Muscle layer of colon (tissue), 2 donors: Measurements from ENCODE around the gene TJAP1.
A peak's percentile ranks its signal among the peaks of the same experiment; 100 is the strongest.

ENCODE experiments used
- H3K27ac ChIP-seq: one replicate; pipeline ENCODE4 v1.7.0; 2013; ENCODE audit warnings: low read depth, mild to moderate bottlenecking, low read length, moderate library complexity
- H3K27me3 ChIP-seq, 2 donors: one replicate each; pipeline ENCODE4 v1.7.0; 2013; ENCODE audit warnings: low read length in 2 of 2, mild to moderate bottlenecking in 2 of 2; ENCODE audit not compliant: insufficient read depth in 2 of 2, control insufficient read depth in 1 of 2
- H3K36me3 ChIP-seq: one replicate; pipeline ENCODE4 v1.7.0; 2013; ENCODE audit warnings: mild to moderate bottlenecking, low read length; ENCODE audit not compliant: insufficient read depth
- H3K4me1 ChIP-seq: one replicate; pipeline ENCODE4 v1.7.0; 2013; ENCODE audit warnings: mild to moderate bottlenecking, low read length; ENCODE audit not compliant: insufficient read depth
- H3K4me3 ChIP-seq, 2 donors: one replicate each; pipeline ENCODE4 v1.7.0; 2013; ENCODE audit warnings: low read length in 2 of 2, low read depth in 1 of 2, mild to moderate bottlenecking in 1 of 2, moderate library complexity in 1 of 2
- H3K9ac ChIP-seq: one replicate; pipeline ENCODE4 v1.7.0; 2013; ENCODE audit warnings: low read length
- H3K9me3 ChIP-seq: one replicate; pipeline ENCODE4 v1.7.0; 2013; ENCODE audit warnings: mild to moderate bottlenecking, low read length
- donor health status: abdominal sarcoma.
- donor health status: Adenocarcinoma of cecum.

The TJAP1 gene, protein sequence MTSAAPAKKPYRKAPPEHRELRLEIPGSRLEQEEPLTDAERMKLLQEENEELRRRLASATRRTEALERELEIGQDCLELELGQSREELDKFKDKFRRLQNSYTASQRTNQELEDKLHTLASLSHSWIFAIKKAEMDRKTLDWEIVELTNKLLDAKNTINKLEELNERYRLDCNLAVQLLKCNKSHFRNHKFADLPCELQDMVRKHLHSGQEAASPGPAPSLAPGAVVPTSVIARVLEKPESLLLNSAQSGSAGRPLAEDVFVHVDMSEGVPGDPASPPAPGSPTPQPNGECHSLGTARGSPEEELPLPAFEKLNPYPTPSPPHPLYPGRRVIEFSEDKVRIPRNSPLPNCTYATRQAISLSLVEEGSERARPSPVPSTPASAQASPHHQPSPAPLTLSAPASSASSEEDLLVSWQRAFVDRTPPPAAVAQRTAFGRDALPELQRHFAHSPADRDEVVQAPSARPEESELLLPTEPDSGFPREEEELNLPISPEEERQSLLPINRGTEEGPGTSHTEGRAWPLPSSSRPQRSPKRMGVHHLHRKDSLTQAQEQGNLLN

DNA sequence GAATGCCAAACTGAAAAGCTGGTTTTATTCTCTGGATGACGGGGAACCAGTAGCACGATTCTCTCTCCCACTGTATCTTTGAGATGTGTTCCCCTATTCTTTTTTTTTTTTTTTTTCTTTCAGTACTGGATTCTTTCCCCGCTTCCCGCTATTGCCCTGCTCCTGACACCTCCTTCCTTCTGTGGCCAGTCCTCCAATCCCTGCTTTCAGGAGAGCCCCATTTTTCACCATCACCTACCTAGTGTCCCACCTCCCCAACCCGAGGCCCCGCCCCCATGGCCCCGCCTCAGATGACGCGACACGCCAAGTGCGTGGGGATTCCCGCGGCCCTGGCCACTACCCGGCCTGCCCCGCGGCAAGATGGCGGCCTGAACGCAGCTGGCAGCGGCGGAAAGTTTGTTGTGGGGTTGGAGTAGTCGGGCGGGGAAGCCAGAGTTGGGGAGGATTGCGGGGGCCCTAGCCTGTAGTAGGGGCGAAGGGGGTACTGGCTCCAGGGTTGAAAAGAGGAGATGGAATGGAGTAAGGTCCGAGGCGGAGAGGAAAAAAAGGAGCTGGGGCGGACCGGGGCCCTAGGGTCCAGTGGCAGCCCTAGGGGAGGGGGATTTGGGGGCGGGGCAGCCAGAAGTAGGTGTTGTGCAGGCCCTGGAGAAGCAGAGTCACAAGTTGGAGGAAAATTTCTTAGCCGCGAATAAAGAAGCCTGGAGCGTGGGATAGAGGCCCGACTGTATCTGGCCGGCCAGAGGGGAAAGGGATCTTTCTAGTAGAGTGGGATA, at the start of gene TJAP1:
Gene TJAP1, plus strand, starts transcription at position 336 of the 773 bp plus-strand sequence. CDS start 21,432 bp downstream, outside the sequence.
- no peaks in the 10 kb centered on the region for H3K36me3 ChIP-seq
- H3K9me3 ChIP-seq = no peaks in the 10 kb centered on the region
- peaks cover 26% of the 10 kb centered on the region for H3K4me1 ChIP-seq
- peak within 1 kb of the TSS; percentile 63 to 84 for H3K4me3 ChIP-seq
- H3K27me3 ChIP-seq = no peaks in the 10 kb centered on the region
- peak within 1 kb of the TSS; percentile 81 for H3K9ac ChIP-seq
- peak within 1 kb of the TSS; percentile 87 for H3K27ac ChIP-seq

DNA sequence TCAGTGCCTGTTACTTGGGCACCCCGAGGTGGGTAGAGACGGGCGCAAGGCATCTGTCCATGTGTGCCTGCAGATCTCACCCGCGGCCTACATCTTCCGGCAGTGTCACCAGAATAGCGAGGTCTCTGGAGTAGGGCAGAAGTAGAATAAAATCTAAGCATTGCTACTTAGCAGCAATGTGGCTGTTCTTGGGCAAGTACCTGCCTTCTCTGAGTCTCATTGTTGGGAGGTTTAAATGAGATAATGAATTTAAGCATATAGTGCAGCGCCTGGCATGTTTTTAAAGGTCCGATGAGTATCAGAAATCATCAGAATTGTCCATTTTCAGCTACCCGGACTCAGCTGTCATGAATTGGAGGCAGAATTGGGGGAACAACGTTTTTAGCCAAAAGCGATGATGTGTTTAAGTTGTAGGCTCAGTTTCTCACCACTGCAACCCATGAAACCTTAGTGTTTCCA, 49.2 kb upstream of the TJAP1 start:
- H3K36me3 ChIP-seq = peaks cover 12% of the 10 kb centered on the region
- H3K9ac ChIP-seq = peak overlapping the region; percentile 92
- peaks cover 9% of the 10 kb centered on the region for H3K4me1 ChIP-seq
- no peaks in the 10 kb centered on the region for H3K27me3 ChIP-seq
- no peaks in the 10 kb centered on the region for H3K9me3 ChIP-seq
- H3K4me3 ChIP-seq = peak overlapping the region; percentile 59 to 98
- peak overlapping the region; percentile 74 for H3K27ac ChIP-seq

DNA sequence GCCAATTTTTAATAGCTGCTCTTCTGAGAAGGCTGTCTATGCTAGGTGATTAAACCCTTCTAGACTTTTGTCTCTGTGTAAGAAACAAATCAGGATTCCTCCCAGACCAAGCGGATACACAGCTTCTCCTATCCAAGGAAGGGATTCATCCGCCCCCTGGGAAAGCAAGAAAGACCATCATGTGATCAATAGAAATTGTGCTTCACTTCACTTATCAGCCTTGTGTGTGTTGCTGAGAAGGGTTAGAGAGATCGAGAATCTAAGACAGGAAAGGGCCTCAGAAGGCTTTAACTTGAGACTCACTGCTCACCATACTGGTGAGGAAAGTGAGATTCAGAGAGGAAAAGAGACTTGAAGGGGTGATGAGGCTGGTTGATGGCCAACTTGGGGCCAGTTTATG, 48.5 kb upstream of the TJAP1 start:
- H3K9ac ChIP-seq = no peak overlapping the region
- peak overlapping the region in 1 of 2 donors; percentile 98 for H3K4me3 ChIP-seq
- no peak overlapping the region for H3K27ac ChIP-seq
- H3K27me3 ChIP-seq = no peaks in the 10 kb centered on the region
- peaks cover 9% of the 10 kb centered on the region for H3K4me1 ChIP-seq
- H3K36me3 ChIP-seq = peaks cover 19% of the 10 kb centered on the region
- no peaks in the 10 kb centered on the region for H3K9me3 ChIP-seq

DNA sequence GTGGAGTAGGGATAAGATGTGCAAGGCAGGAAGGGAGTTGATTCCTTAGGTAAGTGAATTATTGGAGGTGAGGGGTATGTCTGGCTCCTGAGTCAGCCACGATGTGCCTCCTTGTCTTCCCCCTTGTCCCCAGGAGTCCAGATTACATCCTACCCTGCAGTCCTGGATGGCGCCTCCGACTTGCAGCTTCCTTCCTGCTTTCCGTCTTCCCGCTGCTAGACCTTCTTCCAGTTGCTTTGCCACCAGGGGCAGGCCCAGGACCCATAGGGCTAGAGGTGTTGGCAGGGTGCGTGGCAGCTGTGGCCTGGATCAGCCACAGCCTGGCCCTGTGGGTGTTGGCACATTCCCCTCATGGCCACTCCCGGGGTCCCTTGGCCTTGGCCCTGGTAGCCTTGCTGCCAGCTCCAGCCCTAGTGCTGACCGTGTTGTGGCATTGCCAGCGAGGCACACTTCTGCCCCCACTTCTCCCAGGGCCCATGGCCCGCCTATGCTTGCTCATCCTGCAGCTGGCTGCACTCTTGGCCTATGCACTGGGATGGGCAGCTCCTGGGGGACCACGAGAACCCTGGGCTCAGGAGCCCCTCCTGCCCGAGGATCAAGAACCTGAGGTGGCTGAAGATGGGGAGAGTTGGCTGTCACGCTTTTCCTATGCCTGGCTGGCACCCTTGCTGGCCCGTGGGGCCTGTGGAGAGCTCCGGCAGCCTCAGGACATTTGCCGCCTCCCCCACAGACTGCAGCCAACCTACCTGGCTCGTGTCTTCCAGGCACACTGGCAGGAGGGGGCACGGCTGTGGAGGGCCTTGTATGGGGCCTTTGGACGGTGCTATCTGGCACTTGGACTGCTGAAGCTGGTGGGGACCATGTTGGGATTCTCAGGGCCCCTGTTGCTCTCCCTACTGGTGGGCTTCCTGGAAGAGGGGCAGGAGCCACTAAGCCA, 45.1 kb upstream of the TJAP1 start:
- peaks cover 20% of the 10 kb centered on the region for H3K36me3 ChIP-seq
- no peak overlapping the region for H3K4me3 ChIP-seq
- no peaks in the 10 kb centered on the region for H3K9me3 ChIP-seq
- no peak overlapping the region for H3K9ac ChIP-seq
- H3K27ac ChIP-seq = no peak overlapping the region
- H3K4me1 ChIP-seq = peaks cover 27% of the 10 kb centered on the region
- H3K27me3 ChIP-seq = no peaks in the 10 kb centered on the region

DNA sequence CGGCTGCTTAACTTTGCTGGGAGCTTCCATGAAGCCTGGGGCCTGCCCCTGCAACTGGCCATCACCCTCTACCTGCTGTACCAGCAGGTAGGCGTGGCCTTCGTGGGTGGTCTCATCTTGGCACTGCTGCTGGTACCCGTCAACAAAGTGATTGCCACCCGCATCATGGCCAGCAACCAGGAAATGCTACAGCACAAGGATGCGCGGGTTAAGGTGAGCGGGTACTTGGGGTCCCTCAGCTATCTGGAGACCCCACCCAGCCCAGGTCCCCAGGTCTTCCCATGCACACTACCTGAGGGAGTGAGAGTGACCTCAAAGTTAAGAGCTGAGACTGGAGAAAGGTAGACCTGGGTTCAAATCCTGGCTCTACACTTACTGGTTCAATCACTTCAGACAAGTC, 44.2 kb upstream of the TJAP1 start:
- Histone ChIP-seq H3K27me3 (no peaks in the 10 kb centered on the region), H3K4me1 (peaks cover 32% of the 10 kb centered on the region), H3K9me3 (no peaks in the 10 kb centered on the region), H3K9ac (no peak overlapping the region), H3K36me3 (peaks cover 25% of the 10 kb centered on the region), H3K27ac (no peak overlapping the region), H3K4me3 (no peak overlapping the region)

DNA sequence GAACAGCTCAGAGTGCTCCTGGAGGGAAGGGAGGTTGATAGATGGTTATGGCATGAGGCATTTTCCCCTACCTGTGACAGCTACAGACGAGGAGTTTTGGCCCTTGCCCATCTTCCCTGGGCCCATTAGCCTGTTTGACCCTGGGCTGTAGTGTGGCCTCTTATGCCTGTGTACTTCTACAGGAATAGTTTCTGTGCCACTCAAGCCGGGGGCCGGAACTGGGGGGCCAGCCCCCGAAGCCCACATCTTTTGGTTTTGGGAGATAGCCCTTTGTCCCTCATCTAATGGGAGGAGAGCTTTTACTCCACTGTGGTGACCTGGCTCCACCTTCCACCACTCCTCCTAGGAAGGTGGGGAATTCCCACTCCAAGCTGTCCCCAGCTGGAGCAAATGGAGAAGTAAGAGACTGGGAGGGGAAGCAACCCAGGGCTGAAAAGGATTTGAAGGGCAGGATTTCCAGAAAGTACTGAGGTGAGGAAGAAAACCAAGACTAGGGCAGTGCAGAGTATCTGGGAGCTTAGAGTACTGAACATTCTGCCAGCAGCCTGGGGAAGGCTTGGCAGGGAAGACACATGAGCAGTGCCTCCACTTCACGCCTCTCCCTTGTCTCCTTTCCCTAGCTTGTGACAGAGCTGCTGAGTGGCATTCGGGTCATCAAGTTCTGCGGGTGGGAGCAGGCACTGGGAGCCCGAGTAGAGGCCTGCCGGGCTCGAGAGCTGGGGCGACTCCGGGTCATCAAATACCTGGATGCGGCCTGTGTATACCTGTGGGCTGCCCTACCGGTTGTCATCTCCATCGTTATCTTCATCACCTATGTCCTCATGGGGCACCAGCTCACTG, 43.1 kb upstream of the TJAP1 start:
- H3K27ac ChIP-seq = no peak overlapping the region
- no peaks in the 10 kb centered on the region for H3K9me3 ChIP-seq
- no peak overlapping the region for H3K9ac ChIP-seq
- peaks cover 34% of the 10 kb centered on the region for H3K36me3 ChIP-seq
- H3K27me3 ChIP-seq = no peaks in the 10 kb centered on the region
- H3K4me1 ChIP-seq = peaks cover 23% of the 10 kb centered on the region
- no peak overlapping the region for H3K4me3 ChIP-seq

DNA sequence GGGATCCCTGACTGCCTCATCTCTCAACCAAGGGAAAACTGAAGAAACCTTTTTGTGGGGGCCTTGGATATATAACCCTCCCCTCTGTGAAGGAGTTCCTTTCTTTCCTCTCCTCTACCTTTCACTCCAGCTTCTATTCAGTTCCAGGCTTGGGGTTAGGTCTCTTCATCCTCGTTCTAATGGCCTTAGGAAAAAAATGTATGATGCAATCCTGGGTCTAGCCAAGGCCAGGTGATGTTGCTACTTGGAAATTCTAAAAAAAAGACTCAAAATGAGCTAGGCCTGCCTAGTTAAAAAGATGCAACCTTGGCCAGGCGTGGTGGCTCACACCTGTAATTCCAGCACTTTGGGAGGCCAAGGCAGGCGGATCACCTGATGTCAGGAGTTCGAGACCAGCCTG, 42.4 kb upstream of the TJAP1 start:
- Histone ChIP-seq H3K9ac (no peak overlapping the region), H3K27ac (no peak overlapping the region), H3K4me1 (peaks cover 23% of the 10 kb centered on the region), H3K4me3 (no peak overlapping the region), H3K9me3 (no peaks in the 10 kb centered on the region), H3K36me3 (peaks cover 34% of the 10 kb centered on the region), H3K27me3 (no peaks in the 10 kb centered on the region)

DNA sequence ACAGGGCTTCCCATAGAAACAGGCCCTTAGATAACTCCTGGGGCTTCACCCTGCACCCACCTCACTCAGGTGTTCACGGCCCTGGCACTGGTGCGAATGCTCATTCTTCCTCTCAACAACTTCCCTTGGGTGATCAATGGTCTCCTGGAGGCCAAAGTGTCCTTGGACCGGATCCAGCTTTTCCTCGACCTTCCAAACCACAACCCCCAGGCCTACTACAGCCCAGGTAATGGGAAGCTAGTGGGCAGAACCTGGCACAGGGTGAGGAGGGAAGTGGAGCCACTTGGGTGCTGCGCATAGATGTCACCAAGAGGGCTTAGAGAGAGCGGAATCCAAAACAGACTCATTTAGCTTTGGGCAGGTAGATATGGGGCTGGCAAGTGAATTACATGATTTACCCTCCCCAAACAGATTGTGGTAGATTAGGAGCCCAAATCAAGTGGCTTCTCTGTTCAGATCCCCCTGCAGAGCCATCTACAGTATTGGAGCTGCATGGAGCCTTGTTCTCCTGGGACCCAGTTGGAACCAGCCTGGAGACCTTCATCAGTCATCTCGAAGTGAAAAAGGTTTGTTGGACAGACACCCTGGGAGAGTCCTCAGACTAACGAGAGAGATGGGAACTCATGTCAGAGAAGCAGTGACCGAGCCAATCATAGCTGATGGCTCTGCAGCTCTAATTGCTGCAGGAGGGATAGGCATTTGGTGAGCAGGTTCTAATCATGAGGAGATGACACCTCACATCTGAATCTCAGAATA, 41.5 kb upstream of the TJAP1 start:
- peaks cover 34% of the 10 kb centered on the region for H3K36me3 ChIP-seq
- H3K9me3 ChIP-seq = no peaks in the 10 kb centered on the region
- H3K4me3 ChIP-seq = no peak overlapping the region
- H3K4me1 ChIP-seq = peaks cover 23% of the 10 kb centered on the region
- H3K9ac ChIP-seq = no peak overlapping the region
- H3K27ac ChIP-seq = peak overlapping the region; percentile 60
- H3K27me3 ChIP-seq = no peaks in the 10 kb centered on the region

DNA sequence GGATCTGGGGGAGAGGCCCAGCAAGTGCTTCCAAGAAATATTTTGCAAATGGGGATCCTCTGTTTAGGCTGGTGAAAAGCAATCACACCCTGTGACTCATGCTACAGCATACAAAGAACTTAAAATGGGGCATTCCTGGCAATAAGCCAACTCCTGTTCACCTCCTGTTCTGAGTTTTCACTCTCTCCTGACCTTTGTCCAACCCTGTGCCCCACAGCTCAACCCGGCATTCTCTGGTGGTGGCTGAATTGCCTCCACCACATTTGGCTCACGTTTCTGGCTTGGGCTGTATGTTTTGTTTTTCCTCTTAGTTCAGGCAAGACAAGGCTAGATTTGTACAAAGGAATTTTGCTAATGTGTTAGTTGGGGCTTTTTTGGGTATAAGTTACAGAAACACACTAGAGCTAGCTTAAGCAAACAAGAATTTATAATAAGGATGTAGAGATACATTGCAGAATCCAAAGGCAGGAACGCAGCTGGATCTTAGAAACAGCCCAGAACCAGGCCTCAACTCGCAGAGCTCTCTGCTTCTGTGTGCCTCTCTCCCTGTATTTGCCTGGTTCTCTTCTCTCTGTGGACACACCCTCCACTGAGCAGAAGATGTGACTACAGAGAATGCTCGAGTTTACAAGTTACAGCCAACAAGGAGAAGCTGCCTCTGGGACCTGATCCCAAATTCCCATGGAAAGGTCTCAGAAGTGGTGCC, 40.6 kb upstream of the TJAP1 start:
- Histone ChIP-seq H3K9me3 (no peaks in the 10 kb centered on the region), H3K27me3 (no peaks in the 10 kb centered on the region), H3K4me3 (no peak overlapping the region), H3K27ac (peak overlapping the region; percentile 60), H3K4me1 (peaks cover 23% of the 10 kb centered on the region), H3K36me3 (peaks cover 39% of the 10 kb centered on the region), H3K9ac (no peak overlapping the region)
